Retinal pigment epithelial cell (primary cell): ENCODE results near the gene PDE4B.
"Not testable (repeated sequence)": the region's sequence is repeated elsewhere in the genome, so short reads cannot be mapped to it uniquely, and the experiment has no call there.

Experiments
- DNase-seq: peaks from one replicate; pipeline ENCODE4 v3.0.0-alpha.2; 2010; ENCODE audit warnings: low read depth
- H3K4me3 ChIP-seq: 2 replicates; pipeline ENCODE4 v1.5.1; 2011; ENCODE audit warnings: mild to moderate bottlenecking, low read length, control low read depth, moderate library complexity
- TF ChIP-seq, protein P1 (sequence below): conservative IDR thresholded peaks from 2 replicates; pipeline ENCODE4 v1.5.1; 2011; ENCODE audit warnings: low read depth, low read length, control low read depth, inconsistent platforms

PDE4B gene

DNA sequence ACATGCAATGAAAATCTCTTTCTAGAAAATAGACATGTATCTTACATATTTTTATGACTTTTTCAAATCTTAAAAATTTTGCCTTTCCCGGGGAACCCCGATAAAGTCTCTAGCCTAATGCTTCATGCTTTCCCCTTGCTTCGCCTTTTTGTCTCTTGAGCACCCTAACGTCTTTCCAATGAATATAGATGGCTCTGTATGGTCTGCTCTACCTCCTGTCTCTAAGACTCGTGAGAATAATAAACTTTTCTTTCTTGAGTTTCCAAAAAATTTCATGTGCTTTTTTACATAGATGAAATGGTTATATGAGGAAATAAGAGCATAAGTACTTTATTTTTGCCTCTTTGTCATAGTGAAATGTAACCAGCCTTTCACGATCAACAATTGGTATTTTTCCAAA is 202.6 kb downstream of the PDE4B start:
- H3K4me3 ChIP-seq: no peak overlapping the region
- TF ChIP-seq, protein P1, sequence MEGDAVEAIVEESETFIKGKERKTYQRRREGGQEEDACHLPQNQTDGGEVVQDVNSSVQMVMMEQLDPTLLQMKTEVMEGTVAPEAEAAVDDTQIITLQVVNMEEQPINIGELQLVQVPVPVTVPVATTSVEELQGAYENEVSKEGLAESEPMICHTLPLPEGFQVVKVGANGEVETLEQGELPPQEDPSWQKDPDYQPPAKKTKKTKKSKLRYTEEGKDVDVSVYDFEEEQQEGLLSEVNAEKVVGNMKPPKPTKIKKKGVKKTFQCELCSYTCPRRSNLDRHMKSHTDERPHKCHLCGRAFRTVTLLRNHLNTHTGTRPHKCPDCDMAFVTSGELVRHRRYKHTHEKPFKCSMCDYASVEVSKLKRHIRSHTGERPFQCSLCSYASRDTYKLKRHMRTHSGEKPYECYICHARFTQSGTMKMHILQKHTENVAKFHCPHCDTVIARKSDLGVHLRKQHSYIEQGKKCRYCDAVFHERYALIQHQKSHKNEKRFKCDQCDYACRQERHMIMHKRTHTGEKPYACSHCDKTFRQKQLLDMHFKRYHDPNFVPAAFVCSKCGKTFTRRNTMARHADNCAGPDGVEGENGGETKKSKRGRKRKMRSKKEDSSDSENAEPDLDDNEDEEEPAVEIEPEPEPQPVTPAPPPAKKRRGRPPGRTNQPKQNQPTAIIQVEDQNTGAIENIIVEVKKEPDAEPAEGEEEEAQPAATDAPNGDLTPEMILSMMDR: no peak
- no peak for DNase-seq

DNA sequence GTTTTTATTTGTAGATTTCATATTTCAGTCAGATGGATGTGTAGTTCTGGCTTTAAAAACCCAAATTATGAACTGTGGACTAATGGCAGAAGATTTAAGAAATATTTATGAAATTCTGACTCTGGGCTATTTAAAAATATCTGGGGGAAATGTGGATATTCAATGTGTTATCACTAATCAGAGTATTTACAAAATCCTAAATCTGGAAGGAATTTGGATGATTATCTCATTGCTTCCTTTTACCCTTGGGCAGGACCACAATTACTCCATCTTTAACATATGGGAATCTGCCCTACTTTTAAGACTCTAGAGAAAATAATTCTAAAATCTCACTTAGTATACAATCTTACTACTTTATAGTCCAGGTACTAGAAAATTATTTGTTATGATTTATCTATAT is 203.2 kb downstream of the PDE4B start:
- no peak for DNase-seq
- H3K4me3 ChIP-seq: no peak overlapping the region
- TF ChIP-seq, protein P1: no peak

DNA sequence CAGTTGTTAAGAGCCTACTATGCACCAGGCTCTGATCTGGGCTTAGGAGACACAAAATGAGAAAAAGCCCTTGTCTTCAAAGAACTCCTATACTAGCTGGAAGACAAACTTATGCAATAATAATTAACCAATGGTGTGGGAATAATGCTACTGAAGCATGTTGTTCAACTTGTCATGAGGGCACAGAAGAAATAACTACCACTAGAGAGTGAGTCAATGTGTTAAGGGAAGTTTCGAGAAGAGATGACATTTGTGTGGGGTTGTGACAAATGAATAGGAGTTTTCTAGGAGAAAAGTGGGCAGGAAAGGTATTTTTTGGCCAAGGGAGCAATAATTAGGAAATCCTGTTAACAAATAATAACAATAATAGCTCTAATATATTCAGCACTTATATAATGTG is 205.0 kb downstream of the PDE4B start:
- H3K4me3 ChIP-seq: no peak overlapping the region
- TF ChIP-seq, protein P1: no peak
- DNase-seq: no peak

DNA sequence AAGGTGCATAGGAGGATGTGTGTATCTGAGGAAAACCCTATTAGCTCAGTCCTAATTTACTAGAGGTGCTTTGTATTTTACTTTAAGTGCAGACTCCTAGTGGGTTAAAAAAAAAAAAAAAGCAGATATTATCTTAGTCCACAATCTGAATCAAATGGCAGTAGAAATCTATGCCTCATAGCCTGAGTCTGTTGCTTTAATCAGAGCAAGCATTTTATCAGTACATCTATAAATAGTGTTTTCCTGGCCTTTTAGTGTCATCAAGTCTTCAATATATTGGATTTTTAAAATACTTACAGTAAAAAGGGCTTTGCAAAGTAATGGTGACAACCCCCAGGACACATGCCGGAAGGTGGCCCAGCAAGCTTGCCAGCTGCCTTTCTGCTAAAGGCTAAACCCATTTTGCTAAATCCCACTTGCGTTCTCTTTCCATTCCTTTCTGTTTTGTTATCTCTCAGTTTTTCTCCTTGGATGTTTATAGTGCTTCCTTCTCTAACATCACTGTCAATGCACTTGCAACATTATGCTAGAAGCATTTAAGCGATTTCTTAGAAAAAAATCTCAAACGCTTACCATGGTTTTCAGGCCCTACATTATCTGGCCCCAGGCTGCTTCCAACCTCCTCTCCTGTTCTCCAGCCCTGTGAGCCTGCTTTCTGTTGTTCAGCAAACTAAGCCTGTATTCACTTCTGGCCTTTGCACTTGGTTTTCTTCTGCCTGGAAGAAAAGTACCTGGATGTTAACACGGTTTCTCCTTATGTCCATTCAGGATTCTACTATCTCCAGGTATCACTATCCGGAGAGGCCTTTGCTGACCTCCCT is 206.3 kb downstream of the PDE4B start:
- DNase-seq: no peak
- TF ChIP-seq, protein P1: no peak
- no peak overlapping the region for H3K4me3 ChIP-seq

DNA sequence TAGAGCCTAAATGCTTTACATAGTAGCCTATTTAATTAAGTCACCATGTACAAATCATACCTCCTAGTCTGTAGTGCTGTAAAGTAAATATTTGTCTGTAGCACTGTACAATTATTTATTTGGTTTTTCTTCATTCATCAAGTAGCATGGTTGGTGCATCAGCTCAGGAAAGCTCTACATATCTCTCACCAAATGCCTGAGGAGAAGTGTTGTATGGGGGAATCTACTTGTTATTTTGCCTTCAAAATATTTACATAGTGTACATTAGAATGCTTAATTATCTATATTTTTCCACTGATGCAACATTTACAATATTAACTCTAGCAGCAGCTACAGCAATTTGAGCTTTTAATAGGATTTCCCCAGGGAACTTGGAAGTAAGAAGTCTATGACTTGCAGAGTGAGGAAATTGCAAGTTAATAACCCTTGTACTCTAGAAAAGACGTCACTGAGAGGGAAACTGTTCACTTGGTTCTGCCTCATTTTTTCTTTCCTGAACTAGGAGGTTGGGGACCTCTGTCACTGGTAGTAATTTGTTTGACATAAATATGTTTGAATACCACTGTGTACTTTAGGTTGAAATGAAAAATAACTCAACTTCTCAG is 207.4 kb downstream of the PDE4B start:
- H3K4me3 ChIP-seq: no peak overlapping the region
- TF ChIP-seq, protein P1: no peak
- no peak for DNase-seq

DNA sequence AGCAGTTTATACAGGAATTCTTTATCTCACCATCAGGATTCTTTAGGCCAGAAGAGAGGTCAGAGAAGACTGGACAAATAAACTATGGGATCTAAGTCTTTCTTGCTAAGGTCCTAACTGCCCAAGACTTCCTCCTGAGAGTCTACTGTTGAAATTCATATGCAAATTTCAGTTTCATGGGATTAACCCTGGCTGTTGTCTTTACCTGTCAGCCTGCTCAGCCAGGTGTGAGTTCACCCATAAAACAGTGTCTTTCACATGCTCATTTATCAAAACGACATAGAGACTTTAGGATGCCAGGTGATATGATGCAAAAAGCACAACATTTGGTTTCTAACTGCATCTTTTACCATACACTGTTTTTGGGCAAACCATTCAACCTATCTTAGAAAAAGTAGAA is 211.0 kb downstream of the PDE4B start:
- H3K4me3 ChIP-seq: no peak overlapping the region

DNA sequence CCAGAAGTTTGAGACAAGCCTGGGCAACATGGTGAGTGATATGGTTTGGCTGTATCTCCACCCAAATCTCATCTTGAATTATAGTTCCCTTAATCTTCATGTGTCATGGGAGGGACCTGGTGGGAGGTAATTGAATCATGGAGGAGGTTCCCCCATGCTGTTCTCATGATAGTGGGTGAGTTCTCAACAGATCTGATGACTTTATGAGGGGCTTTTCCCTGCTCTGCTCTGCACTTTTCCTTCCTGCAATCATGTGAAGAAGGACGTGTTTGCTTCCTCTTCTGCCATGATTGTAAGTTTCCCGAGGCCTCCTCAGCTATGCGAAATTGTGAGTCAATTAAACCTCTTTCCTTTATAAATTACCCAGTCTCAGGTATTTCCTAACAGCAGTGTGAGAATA is 213.8 kb downstream of the PDE4B start:
- H3K4me3 ChIP-seq, DNase-seq: not testable (repeated sequence)

More for the DNA sequence above, 211.0 kb downstream of the PDE4B start:
- TF ChIP-seq, protein P1: no peak
- no peak for DNase-seq
